ENCODE results near the gene GLYATL1. TPM values are rescaled to one million over a fixed set of nuclear protein-coding genes. Genes with fewer than 3 reads are reported as not detected.

The GLYATL1 gene, protein sequence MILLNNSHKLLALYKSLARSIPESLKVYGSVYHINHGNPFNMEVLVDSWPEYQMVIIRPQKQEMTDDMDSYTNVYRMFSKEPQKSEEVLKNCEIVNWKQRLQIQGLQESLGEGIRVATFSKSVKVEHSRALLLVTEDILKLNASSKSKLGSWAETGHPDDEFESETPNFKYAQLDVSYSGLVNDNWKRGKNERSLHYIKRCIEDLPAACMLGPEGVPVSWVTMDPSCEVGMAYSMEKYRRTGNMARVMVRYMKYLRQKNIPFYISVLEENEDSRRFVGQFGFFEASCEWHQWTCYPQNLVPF
- total RNA-seq: not detected in 2 replicates

DNA sequence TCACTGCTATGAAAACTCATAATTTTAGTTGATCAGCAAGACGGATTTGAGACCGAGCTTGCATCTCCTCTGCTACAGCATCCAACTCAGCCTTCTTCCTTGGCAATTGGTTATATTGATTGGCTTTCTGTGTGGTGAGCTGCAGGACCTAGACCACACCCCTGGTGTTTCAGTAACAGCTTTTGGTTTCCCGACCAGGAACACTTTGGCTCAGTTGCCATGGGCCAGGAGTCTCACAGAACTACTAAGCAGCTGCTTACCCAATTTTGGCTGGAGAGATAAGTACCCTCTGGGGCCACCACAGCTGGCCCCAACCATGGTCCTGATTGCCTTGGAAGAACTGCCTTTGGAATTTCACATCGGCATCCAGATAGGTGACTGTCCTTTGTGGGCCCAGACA lies at the start of gene GLYATL1:
Gene GLYATL1 (plus strand): TSS at position 212 of the 400 bp plus-strand sequence. CDS start 7,600 bp downstream, outside the sequence.

Other genes with a start within 250 kb of the GLYATL1 start
- not detected in 2 replicates for gene GLYAT, start 207.5 kb upstream of the GLYATL1 start, total RNA-seq
- gene GLYATL2, start 94.8 kb upstream of the GLYATL1 start, total RNA-seq: not detected in 2 replicates
- gene GLYATL1B, start 146.8 kb downstream of the GLYATL1 start, total RNA-seq: not detected in 2 replicates
- under 0.01 and 11.5 TPM in 2 replicates for gene FAM111B, start 167.7 kb downstream of the GLYATL1 start, total RNA-seq
- 30.6 and 81.3 TPM in 2 replicates for gene FAM111A, start 203.4 kb downstream of the GLYATL1 start, total RNA-seq
- 3.7 and 5.3 TPM in 2 replicates for gene DTX4, start 232.6 kb downstream of the GLYATL1 start, total RNA-seq